ENCODE results near the gene MACROD2. TPM values are rescaled to one million over a fixed set of nuclear protein-coding genes. Genes with fewer than 3 reads are reported as not detected.

Gene MACROD2
- total RNA-seq, 4 donors from 2014 or later, result 12.6 to 60.3 (median 18.9) TPM

DNA sequence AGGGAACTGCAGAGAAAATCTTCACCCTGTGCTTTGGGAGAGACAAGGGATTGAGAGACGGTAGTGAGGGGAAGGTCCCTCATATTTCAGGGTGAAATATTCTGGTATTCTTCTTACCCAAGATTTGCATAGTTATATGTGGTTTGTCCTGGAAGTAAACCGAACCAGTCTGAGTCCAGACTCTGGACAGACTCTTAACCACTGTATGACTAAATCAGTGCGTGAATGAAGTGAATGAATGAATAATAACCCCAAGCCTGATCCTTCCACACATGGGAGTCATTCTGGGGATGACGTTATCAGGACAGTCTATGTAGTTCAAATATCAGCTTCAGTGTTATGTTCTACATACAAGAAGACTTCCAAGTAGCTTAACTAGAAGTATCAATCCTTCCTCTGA is 1887.2 kb downstream of the MACROD2 start:
- no peak for TF ChIP-seq POLR2A (IDR thresholded peaks at IDR 0.05)
- TF ChIP-seq EP300 (IDR thresholded peaks at IDR 0.05), result no peak
- TF ChIP-seq POLR2AphosphoS5 (IDR thresholded peaks at IDR 0.05), result no peak
- TF ChIP-seq, protein P1, sequence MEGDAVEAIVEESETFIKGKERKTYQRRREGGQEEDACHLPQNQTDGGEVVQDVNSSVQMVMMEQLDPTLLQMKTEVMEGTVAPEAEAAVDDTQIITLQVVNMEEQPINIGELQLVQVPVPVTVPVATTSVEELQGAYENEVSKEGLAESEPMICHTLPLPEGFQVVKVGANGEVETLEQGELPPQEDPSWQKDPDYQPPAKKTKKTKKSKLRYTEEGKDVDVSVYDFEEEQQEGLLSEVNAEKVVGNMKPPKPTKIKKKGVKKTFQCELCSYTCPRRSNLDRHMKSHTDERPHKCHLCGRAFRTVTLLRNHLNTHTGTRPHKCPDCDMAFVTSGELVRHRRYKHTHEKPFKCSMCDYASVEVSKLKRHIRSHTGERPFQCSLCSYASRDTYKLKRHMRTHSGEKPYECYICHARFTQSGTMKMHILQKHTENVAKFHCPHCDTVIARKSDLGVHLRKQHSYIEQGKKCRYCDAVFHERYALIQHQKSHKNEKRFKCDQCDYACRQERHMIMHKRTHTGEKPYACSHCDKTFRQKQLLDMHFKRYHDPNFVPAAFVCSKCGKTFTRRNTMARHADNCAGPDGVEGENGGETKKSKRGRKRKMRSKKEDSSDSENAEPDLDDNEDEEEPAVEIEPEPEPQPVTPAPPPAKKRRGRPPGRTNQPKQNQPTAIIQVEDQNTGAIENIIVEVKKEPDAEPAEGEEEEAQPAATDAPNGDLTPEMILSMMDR (IDR thresholded peaks at IDR 0.05), result no peak
- no peak for DNase-seq (ENCODE audit: low spot score in 2 of 2)
- no peaks in the 10 kb centered on the region for H3K27me3 ChIP-seq
- H3K27ac ChIP-seq, result no peak overlapping the region
- 76% methylated on average over 4 of the region's 4 CpGs for WGBS
- H3K4me1 ChIP-seq, result no peaks in the 10 kb centered on the region
- H3K9me3 ChIP-seq, result peaks cover 3% of the 10 kb centered on the region
- H3K4me3 ChIP-seq, result no peak overlapping the region
- no peaks in the 10 kb centered on the region for H3K36me3 ChIP-seq

DNA sequence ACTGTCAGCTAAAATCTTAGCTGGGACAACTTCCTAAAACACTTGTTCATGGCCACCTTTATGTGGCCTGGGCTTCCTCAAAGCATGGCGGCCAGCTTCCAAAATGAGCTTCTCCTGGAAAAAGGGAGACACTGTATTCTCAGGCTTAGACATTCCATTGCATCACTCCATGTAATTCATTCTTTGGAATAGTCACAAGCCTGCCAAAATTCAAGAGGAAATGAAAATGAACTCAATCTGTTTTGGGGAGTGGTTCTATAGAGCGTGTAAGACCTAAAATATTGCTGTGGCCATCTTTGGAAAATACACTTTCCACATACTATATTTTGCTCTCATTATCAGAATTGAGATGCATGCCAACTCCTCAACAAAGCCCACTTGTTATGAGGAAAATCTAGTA is 1890.9 kb downstream of the MACROD2 start:
- TF ChIP-seq EP300 (IDR thresholded peaks at IDR 0.05) (no peak), POLR2A (IDR thresholded peaks at IDR 0.05) (no peak), POLR2AphosphoS5 (IDR thresholded peaks at IDR 0.05) (no peak)
- TF ChIP-seq, protein P1 (IDR thresholded peaks at IDR 0.05), result no peak
- Histone ChIP-seq H3K27ac (no peak overlapping the region), H3K9me3 (no peaks in the 10 kb centered on the region), H3K27me3 (no peaks in the 10 kb centered on the region), H3K4me1 (no peaks in the 10 kb centered on the region), H3K36me3 (no peaks in the 10 kb centered on the region), H3K4me3 (no peak overlapping the region)
- 70% methylated on average over 2 of the region's 2 CpGs for WGBS
- DNase-seq (ENCODE audit: low spot score in 2 of 2), result no peak

DNA sequence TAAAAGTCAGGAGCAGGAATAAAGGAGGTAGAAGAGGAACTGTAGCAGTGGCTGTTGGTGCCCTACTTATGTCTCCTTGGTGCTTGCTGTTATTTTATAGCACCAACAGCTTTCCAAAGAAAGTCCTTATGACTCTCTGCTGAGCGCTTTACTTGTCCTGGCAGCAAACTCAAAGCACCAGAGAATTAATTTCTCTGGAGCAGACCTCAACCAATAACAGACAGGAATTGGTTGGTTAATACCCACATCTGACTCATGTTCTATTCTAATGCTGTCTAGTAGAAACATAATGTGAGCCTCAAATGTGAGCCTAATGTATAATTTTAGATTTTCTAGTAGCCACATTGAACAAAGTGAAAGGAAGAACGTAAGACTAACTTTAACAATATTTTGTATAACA is 1892.1 kb downstream of the MACROD2 start:
- TF ChIP-seq, protein P1 (IDR thresholded peaks at IDR 0.05), result no peak
- no peak for TF ChIP-seq POLR2AphosphoS5 (IDR thresholded peaks at IDR 0.05)
- TF ChIP-seq EP300 (IDR thresholded peaks at IDR 0.05), result no peak
- TF ChIP-seq POLR2A (IDR thresholded peaks at IDR 0.05), result no peak
- H3K27me3 ChIP-seq, result no peaks in the 10 kb centered on the region
- H3K4me3 ChIP-seq, result no peak overlapping the region
- no peaks in the 10 kb centered on the region for H3K4me1 ChIP-seq
- WGBS, result 82% methylated on average over 2 of the region's 2 CpGs
- no peaks in the 10 kb centered on the region for H3K36me3 ChIP-seq
- H3K9me3 ChIP-seq, result no peaks in the 10 kb centered on the region
- DNase-seq (ENCODE audit: low spot score in 2 of 2), result no peak
- no peak overlapping the region for H3K27ac ChIP-seq

DNA sequence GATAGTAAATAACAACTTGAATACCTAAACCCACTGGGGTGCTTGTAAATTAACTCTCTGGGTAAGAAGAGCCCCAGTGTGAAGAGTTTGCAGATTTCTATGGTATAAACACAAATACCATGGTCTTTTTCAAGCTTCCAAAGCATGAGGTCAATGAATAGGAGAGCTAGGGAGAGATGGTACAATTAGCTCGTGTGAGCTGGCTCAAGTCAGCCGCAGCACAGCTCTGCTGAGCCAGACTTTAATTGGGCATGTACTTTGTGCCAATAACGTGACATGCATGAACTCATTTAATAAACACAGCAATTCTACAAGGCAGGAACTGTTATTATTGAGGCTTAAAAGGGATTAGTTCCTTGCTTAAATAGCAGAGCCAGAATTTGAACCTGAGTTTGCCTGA is 1893.7 kb downstream of the MACROD2 start:
- H3K9me3 ChIP-seq, result no peaks in the 10 kb centered on the region
- H3K27me3 ChIP-seq, result no peaks in the 10 kb centered on the region
- H3K27ac ChIP-seq, result no peak overlapping the region
- peaks cover 1% of the 10 kb centered on the region for H3K4me1 ChIP-seq
- no peak for DNase-seq (ENCODE audit: low spot score in 2 of 2)
- H3K36me3 ChIP-seq, result no peaks in the 10 kb centered on the region
- no peak overlapping the region for H3K4me3 ChIP-seq
- TF ChIP-seq, protein P1 (IDR thresholded peaks at IDR 0.05), result no peak
- TF ChIP-seq EP300 (IDR thresholded peaks at IDR 0.05), result no peak
- no peak for TF ChIP-seq POLR2AphosphoS5 (IDR thresholded peaks at IDR 0.05)
- no peak for TF ChIP-seq POLR2A (IDR thresholded peaks at IDR 0.05)
- 42% methylated on average over 3 of the region's 3 CpGs for WGBS

DNA sequence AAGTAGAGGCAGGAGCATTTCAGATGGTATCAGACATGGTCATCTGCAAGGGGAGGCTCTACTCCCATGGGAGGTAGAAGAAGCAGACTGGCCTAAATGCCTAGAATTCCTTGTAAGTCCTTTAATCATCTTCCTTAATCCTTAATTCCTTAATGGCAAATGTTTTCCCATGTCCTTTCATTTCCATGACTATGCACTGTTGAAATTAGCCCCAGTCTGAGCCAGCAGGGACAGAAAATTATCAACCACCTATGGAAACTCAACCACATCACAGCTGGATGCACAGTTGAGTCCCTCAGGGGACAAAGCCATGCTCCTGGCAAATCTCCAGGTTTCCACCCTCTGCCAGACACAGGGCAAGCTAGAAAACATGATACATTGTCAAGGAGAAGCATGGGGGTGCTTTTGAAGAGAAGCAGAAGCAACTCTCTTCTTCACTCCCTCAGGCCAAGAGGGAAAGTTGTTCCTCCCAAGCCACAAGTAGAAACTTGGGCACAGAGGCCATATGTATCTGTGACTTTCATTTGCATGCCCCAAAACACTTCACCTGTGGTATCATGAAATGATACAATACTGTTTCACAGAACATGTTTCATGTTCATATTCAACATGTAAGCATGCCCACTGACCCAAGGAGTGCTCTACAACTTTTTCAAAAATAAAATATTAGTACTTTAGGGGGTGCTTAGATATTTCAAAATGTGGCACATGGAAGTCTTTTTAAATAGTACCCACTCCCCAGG is 1894.4 kb downstream of the MACROD2 start:
- Histone ChIP-seq H3K27ac (no peak overlapping the region), H3K9me3 (no peaks in the 10 kb centered on the region), H3K4me1 (peaks cover 6% of the 10 kb centered on the region), H3K36me3 (no peaks in the 10 kb centered on the region), H3K27me3 (no peaks in the 10 kb centered on the region), H3K4me3 (no peak overlapping the region)
- TF ChIP-seq, protein P1 (IDR thresholded peaks at IDR 0.05), result no peak
- TF ChIP-seq POLR2A (IDR thresholded peaks at IDR 0.05), result no peak
- no peak for TF ChIP-seq POLR2AphosphoS5 (IDR thresholded peaks at IDR 0.05)
- TF ChIP-seq EP300 (IDR thresholded peaks at IDR 0.05), result no peak
- no peak for DNase-seq (ENCODE audit: low spot score in 2 of 2)

Measured in suprapubic skin (tissue), 4 donors.